ENCODE measurements around the gene SHKBP1.

SHKBP1 gene

DNA sequence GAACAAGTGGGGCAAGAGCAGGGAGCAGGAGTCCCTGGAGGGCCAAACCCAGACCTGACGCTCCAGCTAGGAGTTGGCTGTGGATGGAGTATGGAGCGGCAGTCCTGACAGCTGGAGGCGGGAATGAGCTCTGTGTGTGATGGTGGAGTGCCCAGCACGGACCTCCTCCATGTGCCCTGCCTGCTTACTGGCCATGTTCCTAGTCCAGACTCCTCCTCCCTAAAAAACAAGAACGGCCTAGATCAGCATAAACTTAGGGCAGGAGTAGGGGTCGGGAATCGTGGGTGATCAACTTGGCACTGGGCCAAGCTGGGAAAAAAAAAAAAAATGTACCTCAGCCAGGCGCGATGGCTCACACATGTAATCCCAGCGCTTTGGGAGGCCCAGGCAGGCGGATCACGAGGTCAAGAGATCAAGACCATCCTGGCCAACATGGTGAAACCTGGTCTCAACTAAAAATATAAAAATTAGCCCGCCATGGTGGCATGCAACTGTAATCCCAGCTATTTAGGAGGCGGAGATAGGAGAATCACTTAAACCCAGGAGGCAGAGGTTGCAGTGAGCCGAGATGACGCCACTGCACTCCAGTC is 54.0 kb downstream of the SHKBP1 start:
- in situ Hi-C loops (cut with MboI; ENCODE audit: low sequenced_read_pairs), result loop anchor here (25.0 kb wide), 1 partner anchor 318 kb away; no protein-coding TSS in a partner anchor

DNA sequence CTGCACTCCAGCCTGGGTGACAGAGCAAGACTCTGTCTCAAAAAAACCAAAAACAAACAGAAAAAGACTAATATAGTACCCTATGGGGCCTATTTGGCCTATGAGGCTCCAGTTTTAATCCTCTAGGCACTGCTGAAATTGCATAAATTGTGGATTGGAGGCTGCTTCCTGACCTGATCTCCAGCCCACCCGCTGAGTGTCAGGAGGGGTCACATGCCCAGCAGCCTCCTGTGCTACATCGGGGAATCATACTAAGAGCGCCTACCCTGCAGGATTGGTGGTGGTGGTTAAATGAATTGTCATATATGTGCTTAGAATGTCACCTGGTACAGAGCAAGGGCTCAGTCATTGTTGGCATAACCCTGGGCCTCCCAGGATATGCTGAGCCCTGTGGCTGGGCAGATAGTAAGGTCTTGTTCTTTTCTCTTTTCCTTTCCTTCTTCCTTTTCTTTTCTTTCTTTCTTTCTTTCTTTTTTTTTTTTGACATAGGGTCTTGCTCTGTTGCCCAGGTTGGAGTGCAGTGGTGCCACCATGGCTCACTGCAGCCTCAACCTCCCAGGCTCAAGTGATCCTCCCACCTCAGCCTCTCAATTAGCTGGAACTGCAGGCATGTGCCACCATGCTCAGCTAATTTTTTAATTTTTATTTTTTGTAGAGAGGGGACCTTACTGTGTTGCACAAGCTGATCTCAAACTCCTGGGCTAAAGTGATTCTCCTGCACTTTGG is 55.8 kb downstream of the SHKBP1 start:
- in situ Hi-C loops (cut with MboI; ENCODE audit: low sequenced_read_pairs), result loop anchor here (25.0 kb wide), 1 partner anchor 320 kb away; no protein-coding TSS in a partner anchor

DNA sequence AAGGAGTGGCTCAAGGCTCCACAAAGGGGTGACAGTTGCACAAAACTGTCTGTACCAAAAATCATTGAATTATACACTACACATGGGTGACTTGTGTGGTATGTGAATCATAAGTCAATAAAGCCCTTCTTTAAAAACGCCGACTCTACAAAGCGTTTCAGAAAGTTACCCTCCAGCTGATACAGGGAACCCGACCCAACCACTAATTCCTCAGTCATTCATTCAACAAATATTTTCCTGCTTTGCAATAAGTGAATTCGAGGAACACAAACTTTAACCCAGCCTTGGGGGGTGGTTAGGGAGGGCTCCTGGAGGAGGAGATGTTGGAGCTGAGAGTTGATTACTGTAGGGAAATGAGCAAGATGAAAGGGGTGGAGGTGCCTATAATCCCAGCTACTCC is 56.5 kb downstream of the SHKBP1 start:
- in situ Hi-C loops (cut with MboI; ENCODE audit: low sequenced_read_pairs), result loop anchor here (25.0 kb wide), 1 partner anchor 321 kb away; no protein-coding TSS in a partner anchor

DNA sequence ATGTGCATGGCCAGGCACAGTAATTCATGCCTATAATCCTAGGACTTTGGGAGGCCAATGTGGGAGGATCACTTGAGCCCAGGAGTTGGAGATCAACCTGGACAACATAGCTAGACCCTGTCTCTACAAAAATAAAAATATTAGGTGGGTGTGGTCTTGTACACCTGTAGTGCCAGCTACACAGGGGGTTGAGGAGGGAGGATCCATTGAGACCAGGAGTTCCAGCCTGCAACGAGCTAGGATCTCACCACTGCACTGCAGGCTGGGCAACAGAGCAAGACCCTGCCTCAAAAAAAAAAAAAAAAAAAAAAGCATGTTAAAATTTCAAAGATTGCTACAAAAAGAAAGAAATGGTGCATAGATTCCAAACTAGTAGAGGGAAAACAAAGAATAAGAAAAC is 61.7 kb downstream of the SHKBP1 start:
- in situ Hi-C loops (cut with MboI; ENCODE audit: low sequenced_read_pairs), result loop anchor here (25.0 kb wide), 1 partner anchor 326 kb away; no protein-coding TSS in a partner anchor

DNA sequence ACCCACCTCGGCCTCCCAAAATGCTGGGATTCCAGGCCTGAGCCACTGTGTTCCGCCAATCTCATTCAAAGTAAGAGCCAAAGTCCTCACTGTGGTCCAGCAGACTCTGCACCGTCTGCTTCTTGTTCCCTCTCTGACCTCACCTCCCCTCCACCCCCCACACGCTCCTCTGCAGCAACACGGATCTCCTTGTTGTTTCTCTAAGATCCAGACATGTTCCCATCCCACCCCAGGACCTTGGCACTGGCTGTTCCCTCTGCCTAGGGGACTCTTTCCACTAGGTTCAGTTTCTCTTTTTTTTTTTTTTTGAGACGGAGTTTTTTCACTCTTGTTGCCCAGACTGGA is 62.9 kb downstream of the SHKBP1 start:
- in situ Hi-C loops (cut with MboI; ENCODE audit: low sequenced_read_pairs), result loop anchor here (25.0 kb wide), 1 partner anchor 327 kb away; no protein-coding TSS in a partner anchor

DNA sequence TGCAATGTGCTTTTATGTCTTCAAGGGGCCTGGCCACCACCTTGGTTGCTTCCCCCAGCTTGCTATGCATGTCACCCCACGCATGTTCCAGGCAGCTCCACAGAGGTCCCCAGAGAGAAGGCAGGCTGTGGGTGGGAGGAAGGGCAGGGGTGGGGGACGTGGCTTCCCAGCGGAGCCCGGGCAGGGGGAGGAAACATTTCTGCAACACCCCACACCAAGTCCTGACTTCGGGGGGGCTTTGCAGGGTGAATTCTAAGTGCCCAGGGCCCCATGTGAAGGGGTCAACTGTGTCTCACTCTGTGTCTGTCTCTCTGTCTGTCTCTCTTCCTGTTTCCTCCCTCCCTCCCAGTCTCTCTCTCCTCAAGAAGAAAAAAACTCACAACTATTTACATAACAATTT is 64.1 kb downstream of the SHKBP1 start:
- in situ Hi-C loops (cut with MboI; ENCODE audit: low sequenced_read_pairs), result loop anchor here (25.0 kb wide), 1 partner anchor 328 kb away; no protein-coding TSS in a partner anchor

Data from HL-60/S4 treated with phorbol 12-myristate 13-acetate at 8.2 ng/mL for 4 days and 3 days (cell line).